HG03045 (cell line): ENCODE measurements around the gene MYF5.
A peak's percentile ranks its signal among the peaks of the same experiment; 100 is the strongest.

Source experiments
- ATAC-seq: cut with Tn5 transposase; IDR thresholded peaks from one replicate; pipeline ENCODE4 v1.9.1; 2021; ENCODE audit warnings: mild to moderate bottlenecking, moderate library complexity; ENCODE audit not compliant: unreplicated experiment

MYF5 gene

GRCh38 chr12:80707126-80707829 is 9.4 kb upstream of the MYF5 start, which contains the start of gene MYF6:
Gene MYF6 (plus strand): TSS chr12:80707634. CDS start chr12:80707720, 86 bp downstream.
- no peak for ATAC-seq

GRCh38 chr12:80707830-80708258 is 8.9 kb upstream of the MYF5 start:
- ATAC-seq: no peak

GRCh38 chr12:80708259-80708974 is 8.3 kb upstream of the MYF5 start:
- ATAC-seq: no peak

- no peak for ATAC-seq
Observed at GRCh38 chr12:80708975-80709328, 7.8 kb upstream of the MYF5 start.

- ATAC-seq: peak; percentile 58
Observed at GRCh38 chr12:80709811-80710726, 6.6 kb upstream of the MYF5 start.

GRCh38 chr12:80710727-80711449 is 5.8 kb upstream of the MYF5 start:
- no peak for ATAC-seq

- ATAC-seq: no peak
Observed at GRCh38 chr12:80711866-80712265, 4.8 kb upstream of the MYF5 start.

GRCh38 chr12:80712866-80713265 is 3.8 kb upstream of the MYF5 start:
- ATAC-seq: no peak

GRCh38 chr12:80713419-80713818 is 3.3 kb upstream of the MYF5 start:
- ATAC-seq: no peak

- no peak for ATAC-seq
Observed at GRCh38 chr12:80714055-80714454, 2.7 kb upstream of the MYF5 start.

- ATAC-seq: no peak
Observed at GRCh38 chr12:80714846-80715245, 1.9 kb upstream of the MYF5 start.

- no peak for ATAC-seq
Observed at GRCh38 chr12:80715713-80716249, 931 bp upstream of the MYF5 start.

GRCh38 chr12:80717856-80718255 is 1.1 kb downstream of the MYF5 start:
- ATAC-seq: no peak

GRCh38 chr12:80720516-80720915 is 3.8 kb downstream of the MYF5 start:
- no peak for ATAC-seq

GRCh38 chr12:80721326-80721725 is 4.6 kb downstream of the MYF5 start:
- no peak for ATAC-seq

GRCh38 chr12:80745851-80746505 is 29.3 kb downstream of the MYF5 start:
- no peak for ATAC-seq

- no peak for ATAC-seq
Observed at GRCh38 chr12:80747800-80748199, 31.1 kb downstream of the MYF5 start.

- no peak for ATAC-seq
Observed at GRCh38 chr12:80749456-80749855, 32.7 kb downstream of the MYF5 start.

GRCh38 chr12:80752464-80752863 is 35.8 kb downstream of the MYF5 start:
- no peak for ATAC-seq

GRCh38 chr12:80754274-80754673 is 37.6 kb downstream of the MYF5 start:
- no peak for ATAC-seq
